Neuronal stem cell (in vitro differentiated cells): ENCODE results near the gene MRPS5.

ENCODE experiments used
- DNase-seq: peaks from one replicate; pipeline ENCODE4 v3.0.0-alpha.2; 2013; ENCODE audit warnings: low spot score
- H2AFZ ChIP-seq: one replicate; pipeline ENCODE4 v1.6.1; 2013; ENCODE audit warnings: mild to moderate bottlenecking, low read length, inconsistent platforms
- H2AK5ac ChIP-seq: 2 replicates; pipeline ENCODE4 v1.6.1; 2013; ENCODE audit warnings: low read depth, mild to moderate bottlenecking, inconsistent platforms, low read length, moderate library complexity, mixed read lengths
- H2BK120ac ChIP-seq: 2 replicates; pipeline ENCODE4 v1.6.1; 2013; ENCODE audit warnings: low read depth, mild to moderate bottlenecking, inconsistent platforms, low read length, moderate library complexity, mixed read lengths
- H2BK12ac ChIP-seq: one replicate; pipeline ENCODE4 v1.6.1; 2013; ENCODE audit warnings: low read length, inconsistent platforms
- H2BK15ac ChIP-seq: 2 replicates; pipeline ENCODE4 v1.6.1; 2013; ENCODE audit warnings: mild to moderate bottlenecking, low read length, inconsistent platforms, mixed read lengths
- H2BK5ac ChIP-seq: one replicate; pipeline ENCODE4 v1.6.1; 2013; ENCODE audit warnings: inconsistent platforms, mild to moderate bottlenecking, low read length, moderate library complexity
- H3K14ac ChIP-seq: one replicate; pipeline ENCODE4 v1.6.1; 2013; ENCODE audit warnings: low read length, inconsistent platforms
- H3K18ac ChIP-seq: 2 replicates; pipeline ENCODE4 v1.6.1; 2013; ENCODE audit warnings: low read length, inconsistent platforms
- H3K23ac ChIP-seq: 2 replicates; pipeline ENCODE4 v1.6.1; 2013; ENCODE audit warnings: low read depth, mild to moderate bottlenecking, mixed read lengths, low read length, inconsistent platforms; ENCODE audit not compliant: poor library complexity
- H3K27ac ChIP-seq: replicated peaks from 3 replicates; pipeline ENCODE4 v1.5.1; 2013; ENCODE audit warnings: low read length, inconsistent platforms
- H3K27me3 ChIP-seq, 3 experiments: 2 replicates each; pipeline ENCODE4 v1.6.1; 2013; ENCODE audit warnings: low read length in 3 of 3, mild to moderate bottlenecking in 2 of 3, inconsistent platforms in 1 of 3, low read depth in 1 of 3, mixed read lengths in 1 of 3, moderate library complexity in 1 of 3; ENCODE audit not compliant: control insufficient read depth in 3 of 3, insufficient read depth in 3 of 3
- H3K36me3 ChIP-seq, 2 donors: replicated peaks in 1 of 2; 2 replicates each; pipeline ENCODE4 v1.6.1; 2013; ENCODE audit warnings: low read length in 2 of 2; ENCODE audit not compliant: control insufficient read depth in 2 of 2, insufficient read depth in 2 of 2
- H3K4ac ChIP-seq: 2 replicates; pipeline ENCODE4 v1.6.1; 2013; ENCODE audit warnings: inconsistent platforms, mild to moderate bottlenecking, low read length, moderate library complexity
- H3K4me1 ChIP-seq, 2 donors: 1 replicate in 1 of 2; 2 replicates in 1 of 2; pipeline ENCODE4 v1.6.1; 2013; ENCODE audit warnings: low read length in 2 of 2, low read depth in 1 of 2; ENCODE audit not compliant: control insufficient read depth in 2 of 2, insufficient read depth in 1 of 2
- H3K4me2 ChIP-seq: one replicate; pipeline ENCODE4 v1.6.1; 2013; ENCODE audit warnings: mild to moderate bottlenecking, low read length, inconsistent platforms; ENCODE audit not compliant: insufficient read depth, poor library complexity, severe bottlenecking
- H3K4me3 ChIP-seq, 2 donors: 2 replicates each; pipeline ENCODE4 v1.5.1; 2013; ENCODE audit warnings: low read length in 2 of 2, mild to moderate bottlenecking in 2 of 2, inconsistent platforms in 1 of 2, moderate library complexity in 1 of 2
- H3K79me1 ChIP-seq: one replicate; pipeline ENCODE4 v1.6.1; 2013; ENCODE audit warnings: low read depth, mild to moderate bottlenecking, inconsistent platforms, low read length, moderate library complexity
- H3K9ac ChIP-seq: one replicate; pipeline ENCODE4 v1.6.1; 2013; ENCODE audit warnings: mild to moderate bottlenecking, low read depth, low read length, inconsistent platforms; ENCODE audit not compliant: poor library complexity
- H3K9me3 ChIP-seq, 2 donors: replicated peaks in 1 of 2; 2 replicates each; pipeline versions ENCODE3 to v1.6.1; 2013; ENCODE audit warnings: low read length in 2 of 2, mild to moderate bottlenecking in 2 of 2, inconsistent platforms in 1 of 2, low read depth in 1 of 2, mixed read lengths in 1 of 2, moderate library complexity in 1 of 2; ENCODE audit not compliant: control insufficient read depth in 2 of 2, insufficient read depth in 1 of 2
- H4K8ac ChIP-seq: one replicate; pipeline ENCODE4 v1.6.1; 2013; ENCODE audit warnings: low read depth, mild to moderate bottlenecking, inconsistent platforms, low read length, moderate library complexity
- H4K91ac ChIP-seq: one replicate; pipeline ENCODE4 v1.6.1; 2013; ENCODE audit warnings: low read length, low read depth, mild to moderate bottlenecking, inconsistent platforms; ENCODE audit not compliant: poor library complexity
- WGBS, 2 donors: extraction: QIAGEN DNeasy Blood & Tissue Kit; methylation state at CpG; one replicate each; pipeline ENCODE4 v1.1.7; 2013; ENCODE audit warnings: missing lambda C conversion rate in 2 of 2, mixed read lengths in 1 of 2; ENCODE audit not compliant: insufficient read length in 2 of 2, insufficient replicate concordance in 1 of 2; ENCODE audit errors: extremely low coverage in 2 of 2; 5-methylcytosine and 5-hydroxymethylcytosine counted together

Gene MRPS5

GRCh38 chr2:95061601-95062183 lies 59.9 kb downstream of the MRPS5 start:
- H2AFZ ChIP-seq = peak overlapping the region; percentile 31
- peaks cover 0 to 16% (median 0%) of the 10 kb centered on the region in 3 experiments for H3K27me3 ChIP-seq
- peaks cover 9 to 19% of the 10 kb centered on the region in 2 donors for H3K4me1 ChIP-seq
- no peak overlapping the region for H3K4me3 ChIP-seq
- DNase-seq = no peak
- H3K27ac ChIP-seq = no peak overlapping the region
- no peak overlapping the region for H2BK5ac ChIP-seq
- peak overlapping the region; percentile 93 for H2AK5ac ChIP-seq
- H3K79me1 ChIP-seq = no peaks in the 10 kb centered on the region
- H3K4ac ChIP-seq = no peak overlapping the region
- no peak overlapping the region for H3K4me2 ChIP-seq
- peak overlapping the region; percentile 94 for H3K14ac ChIP-seq
- peak overlapping the region; percentile 88 for H2BK15ac ChIP-seq
- H3K18ac ChIP-seq = peak overlapping the region; percentile 94
- H4K8ac ChIP-seq = no peak overlapping the region
- H4K91ac ChIP-seq = no peak overlapping the region
- H3K9ac ChIP-seq = peak overlapping the region; percentile 85
- H2BK12ac ChIP-seq = peak overlapping the region; percentile 93
- no peaks in the 10 kb centered on the region for H3K9me3 ChIP-seq
- no peaks in the 10 kb centered on the region for H3K36me3 ChIP-seq
- peak overlapping the region; percentile 53 for H2BK120ac ChIP-seq
- H3K23ac ChIP-seq = peak overlapping the region; percentile 59
- WGBS, 2 donors = no CpG with 5 or more reads among the region's 11 CpGs

- Histone ChIP-seq H2AFZ (no peak overlapping the region), H3K18ac (no peak overlapping the region), H3K36me3 (no peaks in the 10 kb centered on the region), H3K27me3 (peaks cover 0 to 21% (median 0%) of the 10 kb centered on the region in 3 experiments), H3K14ac (no peak overlapping the region), H4K8ac (no peak overlapping the region), H2AK5ac (no peak overlapping the region), H3K4me1 (peaks cover 9 to 25% of the 10 kb centered on the region in 2 donors), H3K79me1 (no peaks in the 10 kb centered on the region), H2BK120ac (no peak overlapping the region), H3K23ac (no peak overlapping the region), H2BK15ac (no peak overlapping the region), H3K4me2 (no peak overlapping the region), H3K4me3 (no peak overlapping the region), H2BK12ac (no peak overlapping the region), H3K9ac (no peak overlapping the region), H2BK5ac (no peak overlapping the region), H3K27ac (no peak overlapping the region), H4K91ac (no peak overlapping the region), H3K9me3 (no peaks in the 10 kb centered on the region), H3K4ac (no peak overlapping the region)
- WGBS, 2 donors = no CpG with 5 or more reads among the region's 1 CpG
- DNase-seq = no peak
Observed at GRCh38 chr2:95061119-95061512, 60.5 kb downstream of the MRPS5 start.

DNA sequence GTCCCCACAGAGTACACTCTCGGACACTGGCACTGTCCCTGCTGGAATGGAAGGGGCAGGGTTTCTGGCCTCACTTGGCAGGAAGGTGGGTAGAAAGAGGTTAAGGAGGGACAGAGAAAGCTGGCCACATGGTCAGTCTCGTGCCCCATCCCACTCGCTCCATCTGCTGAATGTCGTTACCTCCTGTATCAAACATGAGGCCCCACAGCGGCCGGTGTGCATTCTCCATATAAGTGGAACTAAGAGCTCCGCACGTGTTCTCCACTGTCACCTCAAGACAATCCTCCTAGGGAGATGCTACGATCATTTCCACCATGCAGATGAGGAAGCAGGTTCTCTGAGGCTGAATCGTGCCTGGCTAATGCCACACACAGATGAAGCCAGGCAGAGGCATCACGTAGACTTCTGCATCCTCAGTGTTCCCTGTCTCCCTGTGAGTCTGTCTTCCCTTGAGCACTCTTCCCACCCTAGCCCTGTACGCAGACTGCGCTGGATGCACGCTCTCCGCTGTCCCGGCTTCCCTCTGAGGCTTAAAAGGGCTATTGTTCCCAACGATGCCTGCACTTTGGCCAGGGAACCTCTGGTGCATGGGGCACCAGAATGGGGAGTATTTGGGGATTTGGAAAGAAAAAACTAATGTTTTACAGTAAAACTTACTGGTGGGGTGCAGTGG lies 61.0 kb downstream of the MRPS5 start:
- no peak overlapping the region for H3K27ac ChIP-seq
- no peak for DNase-seq
- no peaks in the 10 kb centered on the region for H3K79me1 ChIP-seq
- no peak overlapping the region for H3K4ac ChIP-seq
- no peak overlapping the region for H2BK12ac ChIP-seq
- no peak overlapping the region for H3K23ac ChIP-seq
- no peak overlapping the region for H3K4me3 ChIP-seq
- H2AK5ac ChIP-seq = peak overlapping the region; percentile 64
- peaks cover 0 to 26% (median 0%) of the 10 kb centered on the region in 3 experiments for H3K27me3 ChIP-seq
- peak overlapping the region; percentile 91 for H2BK15ac ChIP-seq
- H4K8ac ChIP-seq = no peak overlapping the region
- peaks cover 9 to 27% of the 10 kb centered on the region in 2 donors for H3K4me1 ChIP-seq
- H3K36me3 ChIP-seq = no peaks in the 10 kb centered on the region
- no peaks in the 10 kb centered on the region for H3K9me3 ChIP-seq
- no peak overlapping the region for H3K4me2 ChIP-seq
- no peak overlapping the region for H4K91ac ChIP-seq
- no peak overlapping the region for H2BK120ac ChIP-seq
- no peak overlapping the region for H2BK5ac ChIP-seq
- H3K9ac ChIP-seq = no peak overlapping the region
- peak overlapping the region; percentile 28 for H3K18ac ChIP-seq
- peak overlapping the region; percentile 9 for H3K14ac ChIP-seq
- H2AFZ ChIP-seq = no peak overlapping the region
- WGBS, 2 donors = no CpG with 5 or more reads among the region's 17 CpGs

DNA sequence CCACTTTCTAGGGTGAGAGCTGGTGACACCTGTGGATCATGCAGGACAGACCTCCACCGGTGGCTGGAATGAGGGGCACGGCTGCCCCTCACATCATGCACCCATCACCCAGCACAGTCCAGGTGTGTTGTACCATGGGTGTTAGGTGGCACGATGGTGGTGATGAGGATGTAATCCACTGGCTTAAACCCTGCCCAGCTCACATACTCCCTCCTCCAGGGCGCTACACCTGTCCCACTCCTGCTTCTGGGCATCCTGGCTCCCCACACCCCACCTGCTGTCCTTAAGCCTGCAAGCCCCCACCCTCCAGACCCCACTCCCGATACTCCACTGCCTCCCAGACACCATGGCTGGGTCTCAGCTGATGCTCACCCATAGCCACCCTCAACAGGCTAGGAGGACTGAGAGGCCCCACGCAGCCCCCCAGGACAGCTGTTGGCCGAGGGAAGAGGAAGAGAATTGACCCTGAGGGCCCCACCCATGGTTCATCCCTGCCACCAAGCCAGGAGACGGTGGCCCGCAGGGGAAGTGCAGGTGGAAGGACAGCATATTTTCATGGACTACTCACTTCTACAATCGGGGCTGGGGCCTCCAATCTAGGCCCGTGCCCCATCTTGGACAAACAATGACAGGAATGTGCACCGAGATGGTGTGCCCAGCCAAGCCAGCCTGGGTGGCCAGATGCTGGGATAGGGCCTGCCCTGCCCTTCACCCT lies 61.8 kb downstream of the MRPS5 start:
- Histone ChIP-seq H3K9ac (peak overlapping the region; percentile 14), H3K27ac (no peak overlapping the region), H2AK5ac (peak overlapping the region; percentile 64), H4K8ac (no peak overlapping the region), H2AFZ (no peak overlapping the region), H3K4me2 (no peak overlapping the region), H2BK15ac (peak overlapping the region; percentile 91), H2BK12ac (peak overlapping the region; percentile 47), H3K4me3 (no peak overlapping the region), H2BK5ac (peak overlapping the region; percentile 31), H3K4me1 (peaks cover 9 to 27% of the 10 kb centered on the region in 2 donors), H4K91ac (peak overlapping the region; percentile 22), H2BK120ac (peak overlapping the region; percentile 83), H3K23ac (no peak overlapping the region), H3K14ac (no peak overlapping the region), H3K4ac (no peak overlapping the region), H3K79me1 (no peaks in the 10 kb centered on the region), H3K27me3 (peaks cover 0 to 26% (median 0%) of the 10 kb centered on the region in 3 experiments), H3K9me3 (no peaks in the 10 kb centered on the region), H3K36me3 (no peaks in the 10 kb centered on the region), H3K18ac (peak overlapping the region; percentile 88)
- DNase-seq = no peak
- no CpG with 5 or more reads among the region's 12 CpGs for WGBS, 2 donors
